Fibroblast of skin of back (primary cell): Measurements from ENCODE around the gene TMEM62.
A peak's percentile ranks its signal among the peaks of the same experiment; 100 is the strongest.
"Not testable (repeated sequence)": the region's sequence is repeated elsewhere in the genome, so short reads cannot be mapped to it uniquely, and the experiment has no call there.

Experiments used
- DNase-seq: peaks from one replicate; pipeline ENCODE4 v3.0.0-alpha.2; 2013

Gene TMEM62

GRCh38 chr15:43184407-43185124 lies 51.2 kb downstream of the TMEM62 start:
- no peak for DNase-seq

- DNase-seq = peak; percentile 83
These were observed 52.0 kb downstream of the TMEM62 start, which contains the start of gene CCNDBP1 for GRCh38 chr15:43185157-43186002. TSS of gene CCNDBP1 (plus strand) at chr15:43185403. CDS start at chr15:43185499, 96 bp downstream.

DNA sequence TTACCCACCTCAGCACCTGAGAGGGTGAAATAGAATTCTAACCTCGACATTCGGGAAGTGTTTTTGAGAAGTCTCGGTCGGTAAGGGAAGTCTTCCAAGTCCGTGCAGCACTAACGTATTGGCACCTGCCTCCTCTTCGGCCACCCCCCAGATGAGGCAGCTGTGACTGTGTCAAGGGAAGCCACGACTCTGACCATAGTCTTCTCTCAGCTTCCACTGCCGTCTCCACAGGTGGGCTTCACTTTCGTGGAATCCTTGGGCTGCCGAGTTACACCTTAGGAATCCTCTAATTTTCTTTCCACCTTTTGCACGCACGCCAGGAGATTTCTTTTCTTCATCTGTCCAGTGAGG lies 52.6 kb downstream of the TMEM62 start:
- DNase-seq = no peak

- DNase-seq = peak; percentile 62
These were observed 54.3 kb downstream of the TMEM62 start for GRCh38 chr15:43187544-43188155.

- DNase-seq = no peak
These were observed 55.9 kb downstream of the TMEM62 start for GRCh38 chr15:43189296-43189695.

DNA sequence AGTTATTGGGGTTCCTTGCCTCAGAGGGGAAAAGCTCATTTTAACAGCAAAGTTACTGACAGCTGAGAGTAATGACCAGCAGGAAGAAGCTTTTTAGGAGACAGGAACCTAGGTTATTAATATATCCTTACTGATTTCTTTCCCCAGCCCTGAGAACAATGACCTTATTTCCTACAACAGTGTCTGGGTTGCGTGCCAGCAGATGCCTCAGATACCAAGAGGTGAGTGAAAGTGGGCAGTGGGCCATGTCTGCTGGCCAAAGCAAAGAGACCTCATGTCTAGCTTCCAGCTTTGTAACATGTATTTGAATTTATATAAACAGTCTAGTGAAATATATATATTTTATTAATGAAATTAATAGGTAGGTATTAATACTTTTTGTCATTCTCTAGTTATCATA lies 56.8 kb downstream of the TMEM62 start:
- no peak for DNase-seq

DNA sequence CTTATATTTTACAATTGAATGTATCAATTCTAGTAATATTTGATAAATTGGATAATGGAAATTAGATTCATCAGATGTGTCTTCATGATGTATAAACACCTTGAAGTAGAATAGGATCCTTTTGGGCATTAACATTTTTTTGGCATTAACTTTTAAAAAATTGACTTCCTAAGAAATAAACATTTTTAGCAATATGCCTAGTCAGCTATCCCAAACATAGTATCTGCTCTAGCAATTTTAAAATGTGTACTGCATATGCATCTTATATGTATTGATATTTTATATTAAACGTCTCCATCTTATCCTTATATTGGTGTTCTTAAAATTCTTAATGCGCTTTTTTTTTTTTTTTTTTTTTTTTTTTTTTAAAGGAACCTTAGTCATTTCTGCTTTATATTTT lies 60.3 kb downstream of the TMEM62 start:
- no peak for DNase-seq

GRCh38 chr15:43194795-43195194 lies 61.4 kb downstream of the TMEM62 start:
- DNase-seq = peak; percentile 62

- DNase-seq = no peak
These were observed 63.6 kb downstream of the TMEM62 start for GRCh38 chr15:43196760-43197548.

GRCh38 chr15:43197773-43198172 lies 64.4 kb downstream of the TMEM62 start:
- not testable (repeated sequence) for DNase-seq

DNA sequence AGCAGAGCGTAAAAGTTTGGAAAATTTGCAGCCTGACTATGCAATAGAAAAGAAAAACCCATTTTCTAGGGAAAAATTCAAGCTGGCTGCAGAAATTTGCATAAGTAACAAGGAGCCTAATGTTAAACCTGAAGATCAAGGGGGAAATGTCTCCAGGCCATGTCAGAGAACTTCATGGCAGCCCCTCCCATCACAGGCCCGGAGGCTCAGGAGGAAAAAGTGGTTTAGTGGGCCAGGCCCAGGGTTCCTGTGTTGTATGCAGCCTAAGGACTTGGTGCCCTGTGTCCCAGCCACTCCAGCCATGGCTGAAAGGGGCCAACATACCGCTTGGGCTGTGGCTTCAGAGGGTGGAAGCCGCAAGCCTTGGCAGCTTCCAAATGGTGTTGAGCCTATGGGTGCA lies 65.2 kb downstream of the TMEM62 start:
- not testable (repeated sequence) for DNase-seq

- DNase-seq = no peak
These were observed 65.6 kb downstream of the TMEM62 start for GRCh38 chr15:43198992-43199391.

DNA sequence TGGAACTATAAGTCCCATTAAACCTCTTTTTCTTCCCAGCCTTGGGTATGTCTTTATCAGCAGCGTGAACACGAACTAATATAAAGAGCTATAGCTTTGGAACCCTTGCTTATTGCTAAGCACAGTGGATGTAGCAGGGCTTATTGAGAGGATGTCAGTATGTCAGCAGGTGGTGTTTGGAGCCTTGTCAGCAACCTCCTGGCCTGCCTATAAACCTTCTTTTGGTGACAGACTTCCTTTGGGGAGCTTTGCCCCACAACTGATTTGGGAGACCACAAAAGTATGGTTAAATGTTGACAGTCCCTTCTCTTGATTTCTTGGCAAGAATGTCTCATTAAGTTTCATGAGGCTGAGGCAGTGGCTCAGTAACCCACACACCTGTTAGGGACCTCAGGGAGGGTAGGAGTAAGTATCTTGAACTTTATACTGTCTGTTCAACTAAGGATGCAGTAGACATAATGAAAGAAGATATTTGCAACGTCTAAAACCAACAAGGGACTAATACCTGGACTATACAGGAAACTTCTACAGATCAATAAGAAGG lies 66.6 kb downstream of the TMEM62 start:
- no peak for DNase-seq

DNA sequence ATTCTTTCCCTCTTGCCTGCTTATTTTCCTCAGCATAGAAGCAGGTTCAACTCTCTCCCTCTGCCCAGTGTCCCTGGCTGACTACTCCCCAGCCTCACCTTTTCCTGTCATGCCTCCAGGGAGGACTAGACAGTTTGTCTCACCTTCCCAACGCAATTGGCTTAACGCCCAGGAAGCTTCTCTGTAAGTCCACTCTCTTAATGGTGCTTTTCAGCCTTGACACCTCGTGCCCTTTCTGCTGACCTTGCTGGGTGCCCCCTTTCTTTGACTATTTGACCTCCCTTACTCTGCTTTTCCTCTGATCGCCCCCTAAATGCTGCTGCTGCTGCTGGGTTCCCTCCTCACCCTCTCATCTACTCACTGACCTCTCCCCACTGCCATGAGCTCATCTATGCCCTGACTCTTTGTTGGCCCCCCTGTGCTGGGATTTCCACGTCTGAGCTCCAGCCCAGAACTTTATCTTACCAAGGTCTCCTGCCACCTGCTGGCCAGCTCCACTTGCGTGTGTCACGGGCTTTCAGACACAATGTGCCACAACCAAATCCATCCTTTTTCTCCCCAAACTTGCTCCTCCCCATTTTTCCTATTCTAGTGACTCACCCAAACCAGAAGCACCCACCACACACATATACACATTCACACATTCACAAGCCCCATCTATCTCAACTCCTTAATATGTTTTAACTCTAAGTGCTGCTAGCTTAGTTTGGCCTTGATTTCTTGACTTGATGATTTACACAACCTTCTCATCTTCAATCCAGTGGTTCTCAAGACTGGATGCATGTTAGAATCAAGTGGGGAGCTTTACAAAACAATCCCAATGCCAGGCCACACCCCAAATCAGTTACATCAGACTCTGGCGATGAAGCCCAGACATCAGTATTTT lies 70.9 kb downstream of the TMEM62 start:
- peak; percentile 75 for DNase-seq

DNA sequence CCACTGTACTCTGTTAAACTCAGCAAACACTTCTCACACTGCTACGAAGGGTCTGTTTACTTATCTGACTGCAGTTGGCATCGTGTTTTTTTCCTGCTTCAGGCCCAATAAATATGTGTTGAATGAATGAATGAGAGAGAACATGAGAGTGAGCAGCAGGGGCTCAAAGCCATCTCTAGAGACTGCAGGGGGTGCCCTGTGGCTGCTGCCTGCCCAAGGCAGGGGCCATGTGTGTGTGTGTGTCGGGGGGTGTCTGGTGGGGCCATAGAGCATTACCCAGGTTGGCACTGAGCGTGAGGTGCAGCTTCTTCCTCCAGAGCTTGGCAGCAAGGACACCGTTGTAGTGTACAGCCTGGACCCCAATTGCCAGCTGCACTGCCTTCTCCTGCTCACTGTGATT lies 72.7 kb downstream of the TMEM62 start:
- DNase-seq = no peak

DNA sequence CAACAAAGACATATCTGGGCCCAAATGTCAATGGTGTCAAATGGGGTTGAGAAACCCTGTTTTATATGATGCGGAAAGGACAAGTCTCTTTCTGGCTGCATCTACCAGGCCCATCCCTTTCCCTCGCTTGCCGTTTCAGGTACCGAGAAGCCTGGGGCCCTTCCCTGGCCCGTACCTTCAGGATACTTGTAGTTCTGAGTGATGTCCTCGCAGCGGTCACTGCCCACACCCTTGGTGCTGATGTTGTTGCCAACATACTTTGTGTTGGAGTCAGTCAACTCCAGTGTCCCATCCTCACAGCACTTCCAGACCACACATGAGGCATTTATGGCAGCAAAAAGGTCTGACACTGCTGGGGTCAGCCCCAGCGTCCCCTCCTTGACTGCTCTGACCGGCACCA lies 73.6 kb downstream of the TMEM62 start:
- DNase-seq = no peak

- DNase-seq = no peak
These were observed 74.9 kb downstream of the TMEM62 start for GRCh38 chr15:43208052-43209002.

DNA sequence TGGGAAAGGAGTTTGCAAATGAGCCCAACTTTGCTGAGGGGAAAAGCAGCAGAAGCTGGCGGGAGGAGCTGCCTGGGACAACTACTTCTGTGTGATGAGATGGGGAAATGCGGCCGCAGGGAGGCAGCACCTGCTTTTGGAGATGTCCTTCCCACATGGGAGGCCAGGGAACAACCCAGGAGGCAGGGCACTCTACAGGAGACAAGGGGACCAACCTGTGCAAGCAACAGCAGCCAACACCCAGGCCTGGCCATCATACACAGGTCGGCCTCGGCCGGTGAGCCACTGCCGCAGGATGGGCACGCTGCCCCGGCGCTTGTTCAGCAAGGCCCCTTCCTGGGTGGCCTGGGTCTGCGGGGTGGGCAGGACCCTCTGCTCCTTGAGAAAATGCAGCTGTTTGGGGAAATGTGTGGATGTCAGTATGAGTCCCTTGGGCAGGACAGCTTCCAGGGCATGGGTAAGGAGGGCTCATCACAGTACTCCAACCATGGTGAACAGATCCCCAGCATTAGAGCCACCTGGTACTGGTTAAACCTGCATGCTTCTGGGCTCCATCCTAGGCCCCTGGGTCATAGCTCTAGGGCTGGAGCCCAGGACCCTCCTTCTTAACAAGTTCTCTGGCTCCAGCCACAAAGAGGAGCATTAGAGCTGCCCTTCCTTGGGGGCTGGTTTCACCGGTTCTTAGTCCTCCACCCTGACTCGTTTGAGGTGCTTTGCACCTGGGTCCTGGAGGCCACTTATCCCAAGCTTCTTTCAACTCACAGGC lies 75.9 kb downstream of the TMEM62 start:
- no peak for DNase-seq

- no peak for DNase-seq
These were observed 76.9 kb downstream of the TMEM62 start for GRCh38 chr15:43210172-43210745.
